ENCODE measurements around the gene TMEM98. TPM values are rescaled to one million over a fixed set of nuclear protein-coding genes. Genes with fewer than 3 reads are reported as not detected.
"Not testable (repeated sequence)": the region's sequence is repeated elsewhere in the genome, so short reads cannot be mapped to it uniquely, and the experiment has no call there.

Gene TMEM98
- total and polyA plus RNA-seq, 11 donors = 5.7 to 35.8 (median 13.3) TPM

DNA sequence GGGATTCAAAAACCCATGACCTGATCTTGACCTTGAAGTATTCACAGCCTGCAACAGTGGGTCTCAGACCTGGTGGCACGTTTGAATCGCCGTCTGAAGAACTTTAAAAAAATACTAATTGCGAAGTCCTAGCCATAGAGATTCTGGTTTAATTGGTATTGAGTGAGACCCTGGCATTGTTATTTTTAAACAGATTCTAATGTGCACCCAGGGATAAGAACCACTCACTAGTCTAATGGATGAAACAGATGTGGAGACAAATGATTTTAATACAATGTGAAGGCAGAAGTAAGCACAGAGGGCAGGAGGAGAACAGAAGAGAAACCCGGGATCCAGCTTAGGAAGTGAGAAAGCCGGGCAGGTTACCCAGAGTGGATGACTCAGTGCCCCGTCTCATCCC is 21.2 kb downstream of the TMEM98 start:
- Histone ChIP-seq H3K4me3 (no peak overlapping the region), H3K27me3 (peaks cover 0 to under 1% (median 0%) of the 10 kb centered on the region in 9 donors), H3K36me3 (no peaks in the 10 kb centered on the region), H3K9me3 (no peaks in the 10 kb centered on the region), H3K27ac (no peak overlapping the region), H3K4me1 (no peaks in the 10 kb centered on the region)
- no peak for TF ChIP-seq POLR2A (IDR thresholded peaks at IDR 0.05)
- TF ChIP-seq, protein P1, sequence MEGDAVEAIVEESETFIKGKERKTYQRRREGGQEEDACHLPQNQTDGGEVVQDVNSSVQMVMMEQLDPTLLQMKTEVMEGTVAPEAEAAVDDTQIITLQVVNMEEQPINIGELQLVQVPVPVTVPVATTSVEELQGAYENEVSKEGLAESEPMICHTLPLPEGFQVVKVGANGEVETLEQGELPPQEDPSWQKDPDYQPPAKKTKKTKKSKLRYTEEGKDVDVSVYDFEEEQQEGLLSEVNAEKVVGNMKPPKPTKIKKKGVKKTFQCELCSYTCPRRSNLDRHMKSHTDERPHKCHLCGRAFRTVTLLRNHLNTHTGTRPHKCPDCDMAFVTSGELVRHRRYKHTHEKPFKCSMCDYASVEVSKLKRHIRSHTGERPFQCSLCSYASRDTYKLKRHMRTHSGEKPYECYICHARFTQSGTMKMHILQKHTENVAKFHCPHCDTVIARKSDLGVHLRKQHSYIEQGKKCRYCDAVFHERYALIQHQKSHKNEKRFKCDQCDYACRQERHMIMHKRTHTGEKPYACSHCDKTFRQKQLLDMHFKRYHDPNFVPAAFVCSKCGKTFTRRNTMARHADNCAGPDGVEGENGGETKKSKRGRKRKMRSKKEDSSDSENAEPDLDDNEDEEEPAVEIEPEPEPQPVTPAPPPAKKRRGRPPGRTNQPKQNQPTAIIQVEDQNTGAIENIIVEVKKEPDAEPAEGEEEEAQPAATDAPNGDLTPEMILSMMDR (IDR thresholded peaks at IDR 0.05) = no peak
- 63 to 74% (median 67%) methylated on average over 7 of the region's 7 CpGs for WGBS, 4 donors
- no peak for DNase-seq
- intact Hi-C loops (cut with DNase I) = no loop called here
- no peak for ATAC-seq

DNA sequence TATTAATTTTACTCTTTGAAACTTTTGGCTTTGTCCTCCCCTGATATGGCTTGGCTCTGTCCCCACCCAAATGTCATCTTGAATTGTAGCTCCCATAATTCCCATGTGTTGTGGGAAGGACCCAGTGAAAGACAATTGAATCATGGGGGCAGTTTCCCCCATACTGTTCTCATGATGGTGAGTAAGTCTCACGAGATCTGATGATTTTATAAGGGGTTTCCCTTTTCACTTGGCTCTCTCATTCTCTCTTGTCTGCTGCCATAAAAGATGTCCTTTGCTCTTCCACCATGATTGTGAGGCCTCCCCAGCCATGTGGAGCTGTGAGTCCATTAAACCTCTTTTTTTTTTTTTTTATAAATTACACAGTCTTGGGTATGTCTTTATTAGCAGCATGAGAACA is 24.5 kb downstream of the TMEM98 start:
- ATAC-seq; H3K9me3 ChIP-seq; intact Hi-C loops (cut with DNase I); H3K27ac ChIP-seq; DNase-seq; H3K36me3 ChIP-seq; H3K4me3 ChIP-seq; H3K4me1 ChIP-seq: not testable (repeated sequence)
- H3K27me3 ChIP-seq = peaks cover 0 to 24% (median 0%) of the 10 kb centered on the region in 9 donors
- WGBS, 4 donors = 68 to 96% (median 74%) methylated on average over 1 of the region's 1 CpG

DNA sequence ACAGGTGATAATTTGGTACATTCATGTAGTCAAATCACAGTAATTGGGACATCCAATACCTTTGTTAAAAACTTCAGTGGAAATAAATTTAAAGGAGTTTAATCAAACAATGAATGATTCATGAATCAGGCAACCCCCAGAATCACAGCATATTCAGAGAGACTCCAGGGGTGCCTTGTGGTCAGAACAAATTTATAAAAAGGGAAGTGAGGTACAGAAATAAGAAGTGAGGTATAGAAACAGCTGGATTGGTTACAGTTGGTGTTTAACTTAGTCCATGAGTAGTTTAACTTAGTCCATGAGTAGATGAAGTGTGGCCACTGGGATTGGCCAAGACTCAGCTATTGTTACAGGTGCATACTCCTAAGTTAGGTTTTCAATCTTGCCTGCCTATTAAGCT is 25.1 kb downstream of the TMEM98 start:
- Histone ChIP-seq H3K27me3 (peaks cover 0 to 28% (median 0%) of the 10 kb centered on the region in 9 donors), H3K9me3 (no peaks in the 10 kb centered on the region), H3K36me3 (no peaks in the 10 kb centered on the region), H3K4me1 (no peaks in the 10 kb centered on the region), H3K4me3 (no peak overlapping the region), H3K27ac (no peak overlapping the region)
- intact Hi-C loops (cut with DNase I) = no loop called here
- DNase-seq = no peak
- no peak for ATAC-seq
- TF ChIP-seq, protein P1 (IDR thresholded peaks at IDR 0.05) = no peak
- no peak for TF ChIP-seq POLR2A (IDR thresholded peaks at IDR 0.05)

DNA sequence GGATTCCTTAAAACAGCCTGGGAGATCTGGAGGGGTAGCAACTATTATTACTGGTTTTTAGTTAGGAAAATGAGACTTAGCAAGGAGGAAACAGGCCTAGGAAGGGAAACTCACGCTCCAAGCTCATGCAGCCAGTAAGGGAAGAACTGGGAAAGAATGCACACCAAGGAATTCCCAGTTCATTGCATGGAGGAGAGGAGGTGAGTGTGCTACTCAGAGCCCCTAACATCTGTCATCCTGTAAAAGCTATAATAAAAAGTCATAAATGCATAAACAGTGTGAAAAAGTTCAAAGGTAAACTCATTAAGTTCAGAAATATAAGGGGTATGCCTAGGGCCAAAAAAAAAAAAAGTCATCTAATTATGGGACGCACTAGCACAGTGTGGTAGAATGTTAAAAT is 25.9 kb downstream of the TMEM98 start:
- no peak for TF ChIP-seq POLR2A (IDR thresholded peaks at IDR 0.05)
- TF ChIP-seq, protein P1 (IDR thresholded peaks at IDR 0.05) = no peak
- ATAC-seq (no peak), DNase-seq (no peak)
- H3K9me3 ChIP-seq = no peaks in the 10 kb centered on the region
- no peak overlapping the region for H3K4me3 ChIP-seq
- 84 to 93% (median 88%) methylated on average over 2 of the region's 2 CpGs for WGBS, 4 donors
- H3K27me3 ChIP-seq = peaks cover 0 to 28% (median 0%) of the 10 kb centered on the region in 9 donors
- intact Hi-C loops (cut with DNase I) = no loop called here
- no peak overlapping the region for H3K27ac ChIP-seq
- no peaks in the 10 kb centered on the region for H3K4me1 ChIP-seq
- no peaks in the 10 kb centered on the region for H3K36me3 ChIP-seq

DNA sequence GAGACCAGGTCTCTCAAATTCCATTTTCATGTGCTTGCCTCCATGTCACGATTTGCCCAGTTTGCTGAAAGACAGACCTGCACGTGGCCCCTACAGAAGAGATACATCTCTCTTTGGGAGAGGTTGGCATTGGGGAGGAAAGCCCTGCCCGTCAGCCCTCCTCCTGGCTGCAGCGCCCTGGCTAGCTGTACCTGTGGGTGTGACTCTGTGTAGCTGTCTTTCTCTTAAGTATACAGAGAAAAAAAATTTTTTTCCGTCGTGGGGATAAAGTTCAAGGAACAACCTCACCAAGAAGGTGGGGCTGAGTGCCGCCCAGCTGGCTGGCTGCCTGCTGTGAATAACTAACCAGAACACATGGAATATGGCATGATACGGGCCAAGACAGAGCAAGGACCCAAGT is 26.5 kb downstream of the TMEM98 start:
- H3K4me1 ChIP-seq = no peaks in the 10 kb centered on the region
- peaks cover 0 to 28% (median 0%) of the 10 kb centered on the region in 9 donors for H3K27me3 ChIP-seq
- ATAC-seq = peak in 1 of 4 donors; percentile 31
- intact Hi-C loops (cut with DNase I) = no loop called here
- 67 to 76% (median 72%) methylated on average over 8 of the region's 8 CpGs for WGBS, 4 donors
- no peak overlapping the region for H3K4me3 ChIP-seq
- no peak for DNase-seq
- TF ChIP-seq, protein P1 (IDR thresholded peaks at IDR 0.05) = no peak
- TF ChIP-seq POLR2A (IDR thresholded peaks at IDR 0.05) = no peak
- H3K36me3 ChIP-seq = no peaks in the 10 kb centered on the region
- H3K9me3 ChIP-seq = no peaks in the 10 kb centered on the region
- H3K27ac ChIP-seq = no peak overlapping the region
